GM18498 (cell line): ENCODE results near the gene MRPS34.

ENCODE experiments used
- ATAC-seq: cut with Tn5 transposase; IDR thresholded peaks from one replicate; pipeline ENCODE4 v1.9.1; 2021; ENCODE audit warnings: mild to moderate bottlenecking, moderate library complexity; ENCODE audit not compliant: unreplicated experiment

MRPS34 gene

GRCh38 chr16:1771188-1771863, 1.6 kb downstream of the MRPS34 start, which contains the start of gene NME3:
Gene NME3, minus strand, starts transcription at chr16:1771543. Its CDS starts 9 bp downstream, at chr16:1771534.
- ATAC-seq: peak; percentile 40

GRCh38 chr16:1770328-1771187, 2.4 kb downstream of the MRPS34 start:
- ATAC-seq: no peak

- no peak for ATAC-seq
Observed at GRCh38 chr16:1769402-1770300, 3.3 kb downstream of the MRPS34 start.

GRCh38 chr16:1768767-1769401, 4.0 kb downstream of the MRPS34 start:
- ATAC-seq: no peak

- ATAC-seq: no peak
Observed at GRCh38 chr16:1768061-1768766, 4.7 kb downstream of the MRPS34 start.

GRCh38 chr16:1767116-1767994, 5.6 kb downstream of the MRPS34 start:
- ATAC-seq: no peak

GRCh38 chr16:1766701-1767100, 6.2 kb downstream of the MRPS34 start:
- no peak for ATAC-seq

GRCh38 chr16:1766231-1766630, 6.7 kb downstream of the MRPS34 start:
- ATAC-seq: no peak

GRCh38 chr16:1765826-1766225, 7.1 kb downstream of the MRPS34 start:
- no peak for ATAC-seq

GRCh38 chr16:1764971-1765370, 8.0 kb downstream of the MRPS34 start:
- ATAC-seq: no peak

GRCh38 chr16:1763521-1764511, 9.1 kb downstream of the MRPS34 start:
- no peak for ATAC-seq

- no peak for ATAC-seq
Observed at GRCh38 chr16:1762879-1763520, 9.9 kb downstream of the MRPS34 start.

- no peak for ATAC-seq
Observed at GRCh38 chr16:1762196-1762878, 10.6 kb downstream of the MRPS34 start.

GRCh38 chr16:1761751-1762150, 11.2 kb downstream of the MRPS34 start:
- no peak for ATAC-seq

GRCh38 chr16:1760911-1761310, 12.0 kb downstream of the MRPS34 start:
- no peak for ATAC-seq

- no peak for ATAC-seq
Observed at GRCh38 chr16:1759511-1759910, 13.4 kb downstream of the MRPS34 start.

GRCh38 chr16:1758923-1759322, 14.0 kb downstream of the MRPS34 start:
- ATAC-seq: no peak
